GM06990 (cell line): Measurements from ENCODE around the gene TNFAIP8L3.
A peak's percentile ranks its signal among the peaks of the same experiment; 100 is the strongest.

ENCODE experiments used
- DNase-seq: peaks from one replicate; pipeline ENCODE4 v3.0.0-alpha.2; 2011; ENCODE audit not compliant: insufficient read length; ENCODE audit errors: extremely low read depth
- H3K27me3 ChIP-seq: replicated peaks from 2 replicates; pipeline ENCODE4 v1.6.0; 2011; ENCODE audit warnings: low read length; ENCODE audit not compliant: control insufficient read depth, insufficient read depth
- H3K36me3 ChIP-seq: 2 replicates; pipeline ENCODE4 v1.5.1; 2011; ENCODE audit warnings: low read length; ENCODE audit not compliant: control insufficient read depth, insufficient read depth
- H3K4me3 ChIP-seq: replicated peaks from 2 replicates; pipeline ENCODE4 v1.5.1; 2011; ENCODE audit warnings: low read depth, mild to moderate bottlenecking, control low read depth, low read length
- TF ChIP-seq, protein P1 (sequence below): IDR thresholded peaks from 2 replicates; pipeline ENCODE4 v1.5.1; 2011; ENCODE audit warnings: low read length, control low read depth, mild to moderate bottlenecking, inconsistent platforms; ENCODE audit not compliant: insufficient read depth, poor library complexity, severe bottlenecking

TNFAIP8L3 gene

DNA sequence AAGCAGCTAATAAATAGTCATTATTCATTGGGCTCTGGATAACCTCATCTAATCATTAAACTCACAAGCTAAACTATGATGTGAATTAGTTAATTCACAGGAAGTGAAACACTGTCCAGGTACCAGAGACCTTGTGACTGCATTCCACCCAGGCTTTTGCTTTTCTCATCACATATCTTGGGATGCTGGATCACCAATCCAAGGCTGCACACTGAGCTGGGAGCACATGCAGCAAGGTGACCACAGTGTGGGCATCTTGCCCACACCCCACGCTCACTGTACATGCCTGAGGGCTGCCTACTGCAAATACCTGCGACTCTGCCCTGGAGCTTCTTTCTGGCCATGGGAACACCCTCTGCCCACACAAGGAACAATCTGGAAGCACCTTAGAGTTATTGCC, 40.6 kb upstream of the TNFAIP8L3 start:
- Histone ChIP-seq H3K27me3 (no peaks in the 10 kb centered on the region; the same call in none of the 2 replicates), H3K36me3 (no peaks in the 10 kb centered on the region), H3K4me3 (no peak overlapping the region)
- no peak for DNase-seq
- TF ChIP-seq, protein P1, sequence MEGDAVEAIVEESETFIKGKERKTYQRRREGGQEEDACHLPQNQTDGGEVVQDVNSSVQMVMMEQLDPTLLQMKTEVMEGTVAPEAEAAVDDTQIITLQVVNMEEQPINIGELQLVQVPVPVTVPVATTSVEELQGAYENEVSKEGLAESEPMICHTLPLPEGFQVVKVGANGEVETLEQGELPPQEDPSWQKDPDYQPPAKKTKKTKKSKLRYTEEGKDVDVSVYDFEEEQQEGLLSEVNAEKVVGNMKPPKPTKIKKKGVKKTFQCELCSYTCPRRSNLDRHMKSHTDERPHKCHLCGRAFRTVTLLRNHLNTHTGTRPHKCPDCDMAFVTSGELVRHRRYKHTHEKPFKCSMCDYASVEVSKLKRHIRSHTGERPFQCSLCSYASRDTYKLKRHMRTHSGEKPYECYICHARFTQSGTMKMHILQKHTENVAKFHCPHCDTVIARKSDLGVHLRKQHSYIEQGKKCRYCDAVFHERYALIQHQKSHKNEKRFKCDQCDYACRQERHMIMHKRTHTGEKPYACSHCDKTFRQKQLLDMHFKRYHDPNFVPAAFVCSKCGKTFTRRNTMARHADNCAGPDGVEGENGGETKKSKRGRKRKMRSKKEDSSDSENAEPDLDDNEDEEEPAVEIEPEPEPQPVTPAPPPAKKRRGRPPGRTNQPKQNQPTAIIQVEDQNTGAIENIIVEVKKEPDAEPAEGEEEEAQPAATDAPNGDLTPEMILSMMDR, result no peak

DNA sequence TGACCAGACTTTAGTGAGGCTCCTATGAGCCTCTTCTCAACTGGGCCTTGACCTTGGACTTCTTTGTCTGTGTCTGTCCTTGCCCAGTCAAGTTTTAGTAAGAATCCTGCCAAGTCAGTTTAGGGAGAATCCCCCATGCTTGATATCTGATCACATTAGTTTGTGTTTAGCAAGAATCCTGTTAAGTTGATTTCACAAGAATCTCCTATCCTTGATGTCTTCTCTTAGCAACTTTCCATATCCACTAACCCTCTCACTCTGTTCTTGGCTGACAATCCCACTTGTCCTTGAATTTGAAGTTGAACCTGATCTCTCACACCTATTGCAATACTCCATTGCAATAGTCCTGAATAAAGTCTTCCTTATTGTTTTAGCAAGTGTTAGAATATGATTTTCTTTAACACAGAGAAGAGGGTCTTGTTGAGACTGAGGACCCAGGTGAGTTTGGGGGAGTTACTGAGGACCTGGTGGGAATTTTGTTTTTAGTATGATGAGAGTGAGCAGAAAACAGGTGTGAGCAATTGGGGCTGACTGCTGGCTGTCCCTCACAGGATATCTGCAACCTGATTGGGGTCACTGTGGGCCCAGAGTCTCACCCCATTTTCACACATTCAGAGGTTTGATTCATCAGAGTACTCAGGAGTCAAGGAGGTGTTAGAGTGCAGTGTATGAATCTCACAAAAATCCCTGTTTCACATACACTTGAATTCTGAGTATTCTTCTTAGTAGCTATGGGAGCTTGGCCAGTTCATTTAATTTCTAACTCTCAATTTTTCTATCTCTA, 39.9 kb upstream of the TNFAIP8L3 start:
- no peak for DNase-seq
- no peak overlapping the region for H3K4me3 ChIP-seq
- no peaks in the 10 kb centered on the region for H3K36me3 ChIP-seq
- TF ChIP-seq, protein P1, result no peak
- H3K27me3 ChIP-seq, result no peaks in the 10 kb centered on the region; the same call in none of the 2 replicates

DNA sequence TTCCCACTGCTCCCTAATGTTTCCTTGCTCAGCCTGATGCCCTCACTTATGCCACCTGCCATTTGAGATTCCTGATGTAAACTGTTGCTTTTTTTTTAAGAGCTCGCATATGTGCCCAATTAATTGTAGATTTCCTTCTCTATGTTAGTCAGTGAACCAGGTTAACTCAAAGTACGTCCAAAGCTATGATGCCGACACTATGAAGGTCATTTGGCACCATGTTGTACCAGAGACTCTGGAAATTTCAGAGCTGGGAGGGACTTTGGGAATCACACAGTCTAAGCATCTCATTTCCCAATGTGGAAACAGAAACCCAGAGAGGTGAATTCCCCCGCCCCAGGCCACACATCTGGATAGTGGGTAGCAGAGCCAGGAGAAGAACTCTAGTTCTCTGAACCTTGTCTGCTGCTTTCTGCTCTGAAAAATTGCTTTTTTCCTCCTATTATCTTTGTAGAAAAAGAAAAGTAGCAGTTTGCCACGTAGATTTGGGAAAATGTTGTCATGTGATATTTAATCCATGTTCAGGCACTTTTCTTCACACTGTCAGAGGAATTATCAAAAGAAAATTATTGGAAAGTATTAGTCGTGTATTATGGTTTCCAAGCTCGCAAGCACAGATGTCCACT, 38.5 kb upstream of the TNFAIP8L3 start:
- TF ChIP-seq, protein P1, result no peak
- Histone ChIP-seq H3K27me3 (no peaks in the 10 kb centered on the region; the same call in none of the 2 replicates), H3K36me3 (no peaks in the 10 kb centered on the region), H3K4me3 (no peak overlapping the region)
- DNase-seq, result no peak

DNA sequence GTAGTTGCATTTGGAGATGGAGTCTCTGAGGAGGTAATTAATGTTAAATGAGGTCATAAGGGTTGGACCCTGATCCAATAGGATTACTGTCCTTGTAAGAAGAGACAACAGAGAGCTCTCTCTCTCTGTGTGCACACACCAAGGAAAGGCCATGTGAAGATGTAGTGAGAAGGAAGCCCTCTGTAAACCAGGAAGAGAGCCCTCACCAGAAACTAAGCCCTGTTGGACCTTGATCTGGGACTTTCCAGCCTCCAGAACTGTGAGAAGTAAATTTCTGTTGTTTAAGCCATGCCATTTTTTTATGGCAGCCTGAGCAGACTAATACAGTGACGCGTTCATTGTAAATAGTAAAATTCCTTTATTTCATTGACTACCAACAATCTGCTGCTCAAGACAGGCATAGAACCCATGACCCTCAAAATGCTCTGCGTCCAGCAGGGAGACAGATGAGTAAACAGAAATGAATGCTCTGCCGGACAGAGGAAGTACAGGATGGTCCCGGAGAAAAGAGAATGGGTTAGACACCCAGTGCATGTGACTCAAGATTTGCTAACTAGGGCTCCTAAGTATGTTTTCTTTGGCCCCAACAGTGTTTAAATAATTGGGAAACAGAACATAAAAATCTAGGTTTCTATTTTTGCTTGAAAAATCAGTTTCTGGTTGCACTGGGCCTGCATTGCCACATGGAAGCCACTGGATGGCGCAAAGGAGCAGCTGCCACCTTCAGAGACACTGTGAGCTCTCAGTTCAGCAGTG, 37.9 kb upstream of the TNFAIP8L3 start:
- DNase-seq, result no peak
- Histone ChIP-seq H3K27me3 (no peaks in the 10 kb centered on the region; the same call in none of the 2 replicates), H3K36me3 (no peaks in the 10 kb centered on the region), H3K4me3 (no peak overlapping the region)
- TF ChIP-seq, protein P1, result peak; percentile 85

DNA sequence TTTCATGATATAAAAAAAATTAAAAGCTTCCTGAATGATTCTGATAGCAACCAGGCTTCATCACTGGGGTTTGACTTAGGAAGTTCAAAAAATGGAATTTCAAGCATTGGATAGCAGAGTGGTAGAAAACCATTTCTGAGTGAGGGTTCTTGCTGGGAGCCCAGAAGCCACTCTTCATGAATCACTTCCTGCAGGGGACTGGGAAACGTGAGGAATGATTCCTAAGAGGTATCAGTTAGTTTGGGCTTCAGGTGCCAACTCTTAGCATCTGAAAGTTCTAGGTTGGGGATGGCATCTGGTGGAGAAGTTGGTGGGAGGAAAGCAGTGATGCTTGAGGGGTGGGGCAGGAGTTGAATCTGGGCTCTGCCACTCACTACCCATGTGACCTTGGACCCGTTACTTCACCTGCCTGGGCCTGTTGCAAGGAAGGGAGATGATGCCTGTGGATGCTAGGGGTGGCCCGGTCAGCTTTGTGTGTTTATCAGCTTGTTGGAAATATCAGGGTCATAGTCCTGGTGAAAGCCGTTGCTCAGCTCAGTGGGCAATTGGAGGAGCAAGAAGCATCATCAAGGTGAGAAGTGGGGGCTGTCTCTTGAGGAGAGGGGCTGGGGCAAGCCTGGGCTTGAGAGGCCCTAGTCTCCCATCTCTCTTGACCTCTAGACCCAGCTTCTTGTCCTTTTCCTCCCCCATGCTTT, 37.0 kb upstream of the TNFAIP8L3 start:
- Histone ChIP-seq H3K4me3 (no peak overlapping the region), H3K27me3 (no peaks in the 10 kb centered on the region; the same call in none of the 2 replicates), H3K36me3 (no peaks in the 10 kb centered on the region)
- no peak for DNase-seq
- TF ChIP-seq, protein P1, result no peak
